Measurements from ENCODE around the gene NUTM1. TPM values are rescaled to one million over a fixed set of nuclear protein-coding genes. Genes with fewer than 3 reads are reported as not detected.

The NUTM1 gene
- total and polyA plus RNA-seq, 2 of the 13 experiments (the other 11 are each of a cell fraction or from before 2014, with no cell fraction given), result not detected

- TF ChIP-seq, protein P1, sequence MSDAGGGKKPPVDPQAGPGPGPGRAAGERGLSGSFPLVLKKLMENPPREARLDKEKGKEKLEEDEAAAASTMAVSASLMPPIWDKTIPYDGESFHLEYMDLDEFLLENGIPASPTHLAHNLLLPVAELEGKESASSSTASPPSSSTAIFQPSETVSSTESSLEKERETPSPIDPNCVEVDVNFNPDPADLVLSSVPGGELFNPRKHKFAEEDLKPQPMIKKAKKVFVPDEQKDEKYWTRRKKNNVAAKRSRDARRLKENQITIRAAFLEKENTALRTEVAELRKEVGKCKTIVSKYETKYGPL (CRISPR knock-in tag; IDR thresholded peaks at IDR 0.05), result no peak
- TF ChIP-seq GATAD1 (CRISPR knock-in tag; IDR thresholded peaks at IDR 0.05) (0 out of 2 replicates have a peak, but pooled peaks have one; percentile 21), ZNF331 (CRISPR knock-in tag; IDR thresholded peaks at IDR 0.05) (no peak), FOXA3 (CRISPR knock-in tag; IDR thresholded peaks at IDR 0.05) (peak; percentile 53), SRSF4 (IDR thresholded peaks at IDR 0.05; ENCODE audit: low read depth, low read length, poor library complexity, severe bottlenecking) (no peak), ZNF501 (CRISPR knock-in tag; IDR thresholded peaks at IDR 0.05) (0 out of 2 replicates have a peak, but pooled peaks have one; percentile 53), RARA (CRISPR knock-in tag; IDR thresholded peaks at IDR 0.05) (no peak), POLR2G (IDR thresholded peaks at IDR 0.05; ENCODE audit: low read depth, low read length) (peak; percentile 76), ZNF713 (CRISPR knock-in tag; IDR thresholded peaks at IDR 0.05) (no peak), IKZF1 (IDR thresholded peaks at IDR 0.05) (no peak), DMAP1 (CRISPR knock-in tag; IDR thresholded peaks at IDR 0.05) (0 out of 2 replicates have a peak, but pooled peaks have one; percentile 25), NFIB (CRISPR knock-in tag; IDR thresholded peaks at IDR 0.05; ENCODE audit: borderline replicate concordance) (no peak), FOXJ3 (CRISPR knock-in tag; IDR thresholded peaks at IDR 0.05; ENCODE audit: borderline replicate concordance) (no peak)
- TF ChIP-seq, protein P2, sequence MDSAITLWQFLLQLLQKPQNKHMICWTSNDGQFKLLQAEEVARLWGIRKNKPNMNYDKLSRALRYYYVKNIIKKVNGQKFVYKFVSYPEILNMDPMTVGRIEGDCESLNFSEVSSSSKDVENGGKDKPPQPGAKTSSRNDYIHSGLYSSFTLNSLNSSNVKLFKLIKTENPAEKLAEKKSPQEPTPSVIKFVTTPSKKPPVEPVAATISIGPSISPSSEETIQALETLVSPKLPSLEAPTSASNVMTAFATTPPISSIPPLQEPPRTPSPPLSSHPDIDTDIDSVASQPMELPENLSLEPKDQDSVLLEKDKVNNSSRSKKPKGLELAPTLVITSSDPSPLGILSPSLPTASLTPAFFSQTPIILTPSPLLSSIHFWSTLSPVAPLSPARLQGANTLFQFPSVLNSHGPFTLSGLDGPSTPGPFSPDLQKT (CRISPR knock-in tag; IDR thresholded peaks at IDR 0.05; ENCODE audit: borderline replicate concordance), result no peak
- TF ChIP-seq, protein P3, sequence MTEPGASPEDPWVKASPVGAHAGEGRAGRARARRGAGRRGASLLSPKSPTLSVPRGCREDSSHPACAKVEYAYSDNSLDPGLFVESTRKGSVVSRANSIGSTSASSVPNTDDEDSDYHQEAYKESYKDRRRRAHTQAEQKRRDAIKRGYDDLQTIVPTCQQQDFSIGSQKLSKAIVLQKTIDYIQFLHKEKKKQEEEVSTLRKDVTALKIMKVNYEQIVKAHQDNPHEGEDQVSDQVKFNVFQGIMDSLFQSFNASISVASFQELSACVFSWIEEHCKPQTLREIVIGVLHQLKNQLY (CRISPR knock-in tag; IDR thresholded peaks at IDR 0.05), result peak; percentile 32; the same call in 1 of the 2 replicates
- TF ChIP-seq, protein P4, sequence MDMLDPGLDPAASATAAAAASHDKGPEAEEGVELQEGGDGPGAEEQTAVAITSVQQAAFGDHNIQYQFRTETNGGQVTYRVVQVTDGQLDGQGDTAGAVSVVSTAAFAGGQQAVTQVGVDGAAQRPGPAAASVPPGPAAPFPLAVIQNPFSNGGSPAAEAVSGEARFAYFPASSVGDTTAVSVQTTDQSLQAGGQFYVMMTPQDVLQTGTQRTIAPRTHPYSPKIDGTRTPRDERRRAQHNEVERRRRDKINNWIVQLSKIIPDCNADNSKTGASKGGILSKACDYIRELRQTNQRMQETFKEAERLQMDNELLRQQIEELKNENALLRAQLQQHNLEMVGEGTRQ (IDR thresholded peaks at IDR 0.05; ENCODE audit: low read depth, low read length), result peak; percentile 91
- TF ChIP-seq, protein P4 (CRISPR knock-in tag; IDR thresholded peaks at IDR 0.05; ENCODE audit: borderline replicate concordance), result peak; percentile 94; the same call in 1 of the 2 replicates
- TF ChIP-seq, protein P5, sequence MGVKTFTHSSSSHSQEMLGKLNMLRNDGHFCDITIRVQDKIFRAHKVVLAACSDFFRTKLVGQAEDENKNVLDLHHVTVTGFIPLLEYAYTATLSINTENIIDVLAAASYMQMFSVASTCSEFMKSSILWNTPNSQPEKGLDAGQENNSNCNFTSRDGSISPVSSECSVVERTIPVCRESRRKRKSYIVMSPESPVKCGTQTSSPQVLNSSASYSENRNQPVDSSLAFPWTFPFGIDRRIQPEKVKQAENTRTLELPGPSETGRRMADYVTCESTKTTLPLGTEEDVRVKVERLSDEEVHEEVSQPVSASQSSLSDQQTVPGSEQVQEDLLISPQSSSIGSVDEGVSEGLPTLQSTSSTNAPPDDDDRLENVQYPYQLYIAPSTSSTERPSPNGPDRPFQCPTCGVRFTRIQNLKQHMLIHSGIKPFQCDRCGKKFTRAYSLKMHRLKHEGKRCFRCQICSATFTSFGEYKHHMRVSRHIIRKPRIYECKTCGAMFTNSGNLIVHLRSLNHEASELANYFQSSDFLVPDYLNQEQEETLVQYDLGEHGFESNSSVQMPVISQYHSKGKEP (CRISPR knock-in tag; IDR thresholded peaks at IDR 0.05), result no peak
Measured at GRCh38 chr15:34318277-34319079, 24.6 kb upstream of the NUTM1 start (continued).
